ENCODE results near the gene ROPN1L.

GRCh38 chr5:10431415-10431814, 10.3 kb upstream of the ROPN1L start:
- no peak for TF ChIP-seq EZH2 (IDR thresholded peaks at IDR 0.05; ENCODE audit: borderline replicate concordance, low read depth, low read length, severe bottlenecking)
- TF ChIP-seq, protein P1, sequence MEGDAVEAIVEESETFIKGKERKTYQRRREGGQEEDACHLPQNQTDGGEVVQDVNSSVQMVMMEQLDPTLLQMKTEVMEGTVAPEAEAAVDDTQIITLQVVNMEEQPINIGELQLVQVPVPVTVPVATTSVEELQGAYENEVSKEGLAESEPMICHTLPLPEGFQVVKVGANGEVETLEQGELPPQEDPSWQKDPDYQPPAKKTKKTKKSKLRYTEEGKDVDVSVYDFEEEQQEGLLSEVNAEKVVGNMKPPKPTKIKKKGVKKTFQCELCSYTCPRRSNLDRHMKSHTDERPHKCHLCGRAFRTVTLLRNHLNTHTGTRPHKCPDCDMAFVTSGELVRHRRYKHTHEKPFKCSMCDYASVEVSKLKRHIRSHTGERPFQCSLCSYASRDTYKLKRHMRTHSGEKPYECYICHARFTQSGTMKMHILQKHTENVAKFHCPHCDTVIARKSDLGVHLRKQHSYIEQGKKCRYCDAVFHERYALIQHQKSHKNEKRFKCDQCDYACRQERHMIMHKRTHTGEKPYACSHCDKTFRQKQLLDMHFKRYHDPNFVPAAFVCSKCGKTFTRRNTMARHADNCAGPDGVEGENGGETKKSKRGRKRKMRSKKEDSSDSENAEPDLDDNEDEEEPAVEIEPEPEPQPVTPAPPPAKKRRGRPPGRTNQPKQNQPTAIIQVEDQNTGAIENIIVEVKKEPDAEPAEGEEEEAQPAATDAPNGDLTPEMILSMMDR (IDR thresholded peaks at IDR 0.05; ENCODE audit: borderline replicate concordance, extremely low read depth, low read length, poor library complexity, severe bottlenecking) = no peak

All from DND-41 (cell line).